HL-60 (cell line): ENCODE measurements around the gene GLIS1.

ENCODE experiments used
- DNase-seq, 2 experiments: peaks; one replicate each; pipeline ENCODE4 v3.0.0-alpha.2; 2010 to 2020; ENCODE audit warnings: low read depth in 1 of 2, low spot score in 1 of 2
- H3K27ac ChIP-seq: fragments of 250-450 bp; sonication (Bioruptor Pico); replicated peaks from 2 replicates; pipeline ENCODE4 v1.5.1; 2020; ENCODE audit warnings: mild to moderate bottlenecking, moderate library complexity
- H3K27me3 ChIP-seq: fragments of 250-450 bp; sonication (Bioruptor Pico); 2 replicates; pipeline ENCODE4 v1.5.1; 2021; ENCODE audit warnings: mild to moderate bottlenecking, moderate library complexity; ENCODE audit not compliant: insufficient read depth, poor library complexity, severe bottlenecking
- H3K4me3 ChIP-seq: replicated peaks from 2 replicates; pipeline ENCODE4 v1.5.1; 2011; ENCODE audit warnings: mild to moderate bottlenecking, control low read depth, low read length; ENCODE audit not compliant: insufficient read depth
- GABPA ChIP-seq: IDR thresholded peaks from 2 replicates; pipeline ENCODE4 v1.6.1; 2012; ENCODE audit warnings: low read depth
- POLR2AphosphoS5 ChIP-seq: IDR thresholded peaks from 2 replicates; pipeline ENCODE4 v1.6.1; 2012; ENCODE audit warnings: low read depth
- SPI1 ChIP-seq: IDR thresholded peaks from 2 replicates; pipeline ENCODE4 v1.6.1; 2012; ENCODE audit warnings: low read depth, mild to moderate bottlenecking, borderline replicate concordance
- TF ChIP-seq, protein P1 (sequence below): IDR thresholded peaks from one replicate; pipeline ENCODE4 v1.5.1; 2011; ENCODE audit warnings: low read length, control low read depth, inconsistent platforms; ENCODE audit not compliant: insufficient read depth
- TF ChIP-seq, protein P2 (sequence below): IDR thresholded peaks from 2 replicates; pipeline ENCODE4 v1.6.1; 2012; ENCODE audit warnings: low read depth; ENCODE audit not compliant: insufficient replicate concordance

The GLIS1 gene

DNA sequence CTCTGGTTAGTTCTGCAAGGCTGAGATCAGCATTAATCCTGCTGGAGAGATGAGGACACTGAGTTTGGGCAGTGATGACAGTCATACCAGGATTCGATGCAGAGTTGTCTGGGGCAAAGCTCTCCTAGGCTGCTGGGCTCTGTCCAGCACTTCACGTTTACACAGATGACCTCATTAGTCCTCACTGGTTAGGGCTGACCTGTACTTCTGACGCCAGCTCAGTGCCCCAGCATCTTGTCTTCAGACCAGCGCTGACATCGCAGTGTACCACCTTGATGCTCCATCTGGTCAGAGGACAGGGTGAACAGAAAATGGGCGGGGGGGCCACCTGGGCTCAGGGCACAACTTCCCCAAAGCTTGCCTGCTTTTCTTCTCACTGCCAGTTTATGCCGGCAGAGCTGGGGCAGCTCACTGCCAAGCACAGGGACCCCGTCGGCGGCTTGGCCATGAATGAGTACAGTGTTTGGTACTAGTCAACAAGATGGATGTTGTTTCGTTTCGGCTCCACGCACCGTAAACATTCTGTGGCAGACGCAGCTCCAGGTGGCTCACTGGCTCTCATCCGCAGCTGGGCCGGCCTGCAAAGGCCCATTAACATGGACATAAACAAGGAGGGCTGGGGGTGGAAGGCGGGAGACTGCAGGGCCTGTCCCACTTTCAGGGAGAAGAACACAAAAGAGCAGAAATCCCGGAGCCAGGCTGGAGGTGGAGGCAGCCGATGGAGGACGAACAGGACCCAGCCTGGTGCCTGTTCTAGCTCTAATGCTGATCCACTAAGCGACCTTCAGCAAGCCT, 118.7 kb downstream of the GLIS1 start:
- Histone ChIP-seq H3K27me3 (peaks cover 5% of the 10 kb centered on the region), H3K27ac (no peak overlapping the region), H3K4me3 (no peak overlapping the region)
- TF ChIP-seq, protein P1, sequence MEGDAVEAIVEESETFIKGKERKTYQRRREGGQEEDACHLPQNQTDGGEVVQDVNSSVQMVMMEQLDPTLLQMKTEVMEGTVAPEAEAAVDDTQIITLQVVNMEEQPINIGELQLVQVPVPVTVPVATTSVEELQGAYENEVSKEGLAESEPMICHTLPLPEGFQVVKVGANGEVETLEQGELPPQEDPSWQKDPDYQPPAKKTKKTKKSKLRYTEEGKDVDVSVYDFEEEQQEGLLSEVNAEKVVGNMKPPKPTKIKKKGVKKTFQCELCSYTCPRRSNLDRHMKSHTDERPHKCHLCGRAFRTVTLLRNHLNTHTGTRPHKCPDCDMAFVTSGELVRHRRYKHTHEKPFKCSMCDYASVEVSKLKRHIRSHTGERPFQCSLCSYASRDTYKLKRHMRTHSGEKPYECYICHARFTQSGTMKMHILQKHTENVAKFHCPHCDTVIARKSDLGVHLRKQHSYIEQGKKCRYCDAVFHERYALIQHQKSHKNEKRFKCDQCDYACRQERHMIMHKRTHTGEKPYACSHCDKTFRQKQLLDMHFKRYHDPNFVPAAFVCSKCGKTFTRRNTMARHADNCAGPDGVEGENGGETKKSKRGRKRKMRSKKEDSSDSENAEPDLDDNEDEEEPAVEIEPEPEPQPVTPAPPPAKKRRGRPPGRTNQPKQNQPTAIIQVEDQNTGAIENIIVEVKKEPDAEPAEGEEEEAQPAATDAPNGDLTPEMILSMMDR = no peak
- TF ChIP-seq GABPA = no peak
- TF ChIP-seq POLR2AphosphoS5 = no peak
- no peak for TF ChIP-seq SPI1
- TF ChIP-seq, protein P2, sequence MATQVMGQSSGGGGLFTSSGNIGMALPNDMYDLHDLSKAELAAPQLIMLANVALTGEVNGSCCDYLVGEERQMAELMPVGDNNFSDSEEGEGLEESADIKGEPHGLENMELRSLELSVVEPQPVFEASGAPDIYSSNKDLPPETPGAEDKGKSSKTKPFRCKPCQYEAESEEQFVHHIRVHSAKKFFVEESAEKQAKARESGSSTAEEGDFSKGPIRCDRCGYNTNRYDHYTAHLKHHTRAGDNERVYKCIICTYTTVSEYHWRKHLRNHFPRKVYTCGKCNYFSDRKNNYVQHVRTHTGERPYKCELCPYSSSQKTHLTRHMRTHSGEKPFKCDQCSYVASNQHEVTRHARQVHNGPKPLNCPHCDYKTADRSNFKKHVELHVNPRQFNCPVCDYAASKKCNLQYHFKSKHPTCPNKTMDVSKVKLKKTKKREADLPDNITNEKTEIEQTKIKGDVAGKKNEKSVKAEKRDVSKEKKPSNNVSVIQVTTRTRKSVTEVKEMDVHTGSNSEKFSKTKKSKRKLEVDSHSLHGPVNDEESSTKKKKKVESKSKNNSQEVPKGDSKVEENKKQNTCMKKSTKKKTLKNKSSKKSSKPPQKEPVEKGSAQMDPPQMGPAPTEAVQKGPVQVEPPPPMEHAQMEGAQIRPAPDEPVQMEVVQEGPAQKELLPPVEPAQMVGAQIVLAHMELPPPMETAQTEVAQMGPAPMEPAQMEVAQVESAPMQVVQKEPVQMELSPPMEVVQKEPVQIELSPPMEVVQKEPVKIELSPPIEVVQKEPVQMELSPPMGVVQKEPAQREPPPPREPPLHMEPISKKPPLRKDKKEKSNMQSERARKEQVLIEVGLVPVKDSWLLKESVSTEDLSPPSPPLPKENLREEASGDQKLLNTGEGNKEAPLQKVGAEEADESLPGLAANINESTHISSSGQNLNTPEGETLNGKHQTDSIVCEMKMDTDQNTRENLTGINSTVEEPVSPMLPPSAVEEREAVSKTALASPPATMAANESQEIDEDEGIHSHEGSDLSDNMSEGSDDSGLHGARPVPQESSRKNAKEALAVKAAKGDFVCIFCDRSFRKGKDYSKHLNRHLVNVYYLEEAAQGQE = peak; percentile 66
- no peak for DNase-seq

DNA sequence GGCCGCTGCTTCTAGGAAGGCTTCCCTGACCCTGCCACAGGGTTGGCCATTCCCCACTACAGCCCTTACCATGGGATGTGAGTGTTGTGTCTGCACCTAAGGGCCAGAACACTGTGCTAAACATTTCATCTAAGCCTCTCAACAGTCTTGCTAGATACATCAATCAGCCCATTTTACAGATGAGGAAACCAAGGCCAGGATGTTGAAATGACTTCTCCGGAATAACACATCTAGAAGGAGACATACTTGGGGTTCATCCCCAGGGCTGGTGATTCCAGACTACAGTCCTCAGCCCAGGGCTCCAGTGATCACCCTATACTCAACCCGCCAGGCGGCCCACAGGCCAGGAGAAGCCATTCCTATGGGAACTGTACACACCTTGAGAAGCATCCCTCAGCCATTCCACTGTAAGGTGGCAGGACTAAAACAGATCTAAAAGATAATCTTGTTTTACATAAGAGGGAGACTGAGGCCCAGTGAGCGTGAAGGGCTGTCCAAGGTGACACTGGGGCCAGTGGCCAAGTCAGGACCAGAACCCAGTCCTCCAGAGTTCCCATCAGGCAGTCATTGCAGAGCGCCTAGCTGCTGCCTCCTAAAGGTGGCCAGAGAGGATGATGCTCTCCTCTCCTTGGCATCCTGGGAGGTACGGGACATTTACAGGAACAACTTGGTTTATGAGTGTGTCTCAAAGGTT, 119.5 kb downstream of the GLIS1 start:
- DNase-seq = no peak
- TF ChIP-seq POLR2AphosphoS5 (no peak), SPI1 (no peak), GABPA (no peak)
- TF ChIP-seq, protein P1 = no peak
- TF ChIP-seq, protein P2 = no peak
- no peak overlapping the region for H3K27ac ChIP-seq

DNA sequence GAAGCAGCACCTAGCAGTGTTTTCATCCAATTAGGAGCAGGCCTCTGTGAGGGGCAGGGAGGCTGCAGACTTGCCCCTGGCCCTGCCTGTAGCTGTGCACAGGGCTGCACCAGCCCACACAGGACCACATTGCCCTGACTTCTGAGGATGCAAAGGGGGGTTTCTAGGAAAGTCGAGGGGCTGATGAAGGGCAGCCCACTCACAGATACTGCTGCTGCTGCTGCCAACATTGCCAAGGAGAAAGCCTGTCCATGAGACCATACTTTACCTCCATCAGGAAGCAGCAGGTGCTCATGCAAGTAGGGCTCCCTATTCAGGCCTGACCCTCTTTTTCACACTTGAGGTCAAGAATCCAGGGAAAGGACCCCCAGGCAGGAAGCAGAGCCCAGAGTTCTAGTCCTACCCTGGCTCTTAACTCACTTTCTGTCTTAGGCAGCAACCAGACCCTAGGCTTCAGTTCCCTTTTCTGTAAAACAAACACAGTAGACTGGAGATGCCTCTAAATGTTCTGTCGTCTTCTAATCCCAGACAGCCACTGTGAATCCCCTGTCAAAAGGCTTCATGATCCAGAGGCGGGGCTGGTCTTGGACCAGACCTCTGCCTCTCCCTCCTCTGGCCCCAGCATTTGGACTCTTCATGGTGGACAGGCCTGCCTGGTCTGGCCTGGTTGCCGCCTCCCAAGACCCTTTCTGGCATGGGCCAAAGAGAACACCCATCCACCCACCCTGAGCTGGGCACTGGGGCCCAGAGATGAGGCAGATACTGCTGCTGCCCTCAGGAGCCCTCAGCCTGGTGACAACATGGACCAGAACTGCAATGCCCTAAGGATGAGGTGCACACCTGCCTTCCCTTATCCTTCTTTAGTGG, 120.2 kb downstream of the GLIS1 start:
- Histone ChIP-seq H3K27ac (no peak overlapping the region), H3K4me3 (no peak overlapping the region), H3K27me3 (no peaks in the 10 kb centered on the region)
- no peak for DNase-seq
- TF ChIP-seq SPI1 (no peak), POLR2AphosphoS5 (no peak), GABPA (no peak)
- TF ChIP-seq, protein P2 = no peak
- TF ChIP-seq, protein P1 = no peak

More for the DNA sequence above, 119.5 kb downstream of the GLIS1 start:
- peaks cover 5% of the 10 kb centered on the region for H3K27me3 ChIP-seq
- H3K4me3 ChIP-seq = no peak overlapping the region
